MM.1S (cell line): ENCODE results near the gene SLC2A13.

Experiments
- DNase-seq: peaks from one replicate; pipeline ENCODE4 v3.0.0-alpha.2; 2015
- H2AFZ ChIP-seq: fragments of 300-600 bp; sonication (generic); 2 replicates; pipeline ENCODE4 v1.6.0; 2016; ENCODE audit warnings: antibody characterized with exemption, low read length
- H3F3A ChIP-seq: fragments of 300-600 bp; sonication (generic); 2 replicates; pipeline ENCODE4 v1.6.1; 2016; ENCODE audit warnings: mild to moderate bottlenecking, antibody characterized with exemption, low read length, moderate library complexity, mixed read lengths; ENCODE audit not compliant: insufficient read depth
- H3K27ac ChIP-seq: fragments of 300-600 bp; sonication (generic); 2 replicates; pipeline ENCODE4 v1.5.1; 2016; ENCODE audit warnings: mild to moderate bottlenecking, low read length
- H3K27me3 ChIP-seq: fragments of 300-600 bp; sonication (generic); replicated peaks from 2 replicates; pipeline ENCODE4 v1.6.0; 2016; ENCODE audit warnings: low read length; ENCODE audit not compliant: insufficient read depth
- H3K36me3 ChIP-seq: fragments of 300-600 bp; sonication (generic); replicated peaks from 2 replicates; pipeline ENCODE4 v1.6.1; 2016; ENCODE audit warnings: mild to moderate bottlenecking, low read length, mixed read lengths; ENCODE audit not compliant: insufficient read depth
- H3K4me1 ChIP-seq: fragments of 300-600 bp; sonication (generic); 2 replicates; pipeline ENCODE4 v1.6.1; 2016; ENCODE audit warnings: low read length, mixed read lengths
- H3K4me2 ChIP-seq: fragments of 300-600 bp; sonication (generic); 2 replicates; pipeline ENCODE4 v1.6.0; 2016; ENCODE audit warnings: low read depth, low read length
- H3K4me3 ChIP-seq: fragments of 300-600 bp; sonication (generic); 2 replicates; pipeline ENCODE4 v1.5.1; 2016; ENCODE audit warnings: low read length, mixed read lengths
- H3K79me2 ChIP-seq: fragments of 300-600 bp; sonication (generic); 2 replicates; pipeline ENCODE4 v1.6.1; 2016; ENCODE audit warnings: mixed run types, low read length, mixed read lengths
- H3K9ac ChIP-seq: fragments of 300-600 bp; sonication (generic); 2 replicates; pipeline ENCODE4 v1.6.1; 2016; ENCODE audit warnings: low read length, mixed read lengths
- H3K9me2 ChIP-seq: fragments of 300-600 bp; sonication (generic); replicated peaks from 2 replicates; pipeline ENCODE4 v1.6.1; 2016; ENCODE audit warnings: mild to moderate bottlenecking, low read length, mixed read lengths; ENCODE audit not compliant: insufficient read depth
- H3K9me3 ChIP-seq: fragments of 300-600 bp; sonication (generic); replicated peaks from 2 replicates; pipeline ENCODE4 v1.6.1; 2016; ENCODE audit warnings: mild to moderate bottlenecking, low read length, mixed read lengths; ENCODE audit not compliant: insufficient read depth
- H4K20me1 ChIP-seq: fragments of 300-600 bp; sonication (generic); 2 replicates; pipeline ENCODE4 v1.6.1; 2016; ENCODE audit warnings: mild to moderate bottlenecking, low read length, moderate library complexity, mixed read lengths; ENCODE audit not compliant: insufficient read depth
- CTCF ChIP-seq: fragments of 300-600 bp; sonication (generic); IDR thresholded peaks from 2 replicates; pipeline ENCODE4 v1.5.1; 2016; ENCODE audit warnings: antibody characterized with exemption, low read length, mixed read lengths
- EZH2 ChIP-seq: fragments of 300-600 bp; sonication (generic); optimal IDR thresholded peaks from 2 replicates; pipeline ENCODE3; 2017; ENCODE audit warnings: low read depth, mild to moderate bottlenecking, antibody characterized with exemption, low read length, mixed read lengths
- EZH2phosphoT487 ChIP-seq: fragments of 300-600 bp; sonication (generic); IDR thresholded peaks from 2 replicates; pipeline ENCODE4 v1.6.1; 2018; ENCODE audit warnings: antibody characterized with exemption, low read length

SLC2A13 gene

GRCh38 chr12:39883411-39883810 lies 222.5 kb downstream of the SLC2A13 start:
- H2AFZ ChIP-seq: no peak overlapping the region
- no peaks in the 10 kb centered on the region for H3K27me3 ChIP-seq
- H3K4me3 ChIP-seq: no peak overlapping the region
- no peak overlapping the region for H3K4me2 ChIP-seq
- H3F3A ChIP-seq: no peaks in the 10 kb centered on the region
- H3K9me2 ChIP-seq: no peaks in the 10 kb centered on the region
- no peak for TF ChIP-seq EZH2
- no peak for TF ChIP-seq EZH2phosphoT487
- no peak for TF ChIP-seq CTCF
- no peak overlapping the region for H3K27ac ChIP-seq
- H3K9me3 ChIP-seq: no peaks in the 10 kb centered on the region
- H3K4me1 ChIP-seq: no peaks in the 10 kb centered on the region
- H4K20me1 ChIP-seq: no peaks in the 10 kb centered on the region
- no peaks in the 10 kb centered on the region for H3K36me3 ChIP-seq
- H3K9ac ChIP-seq: no peak overlapping the region
- no peaks in the 10 kb centered on the region for H3K79me2 ChIP-seq
- DNase-seq: no peak

- Histone ChIP-seq H3K9me2 (no peaks in the 10 kb centered on the region), H3K4me3 (no peak overlapping the region), H3K4me2 (no peak overlapping the region), H3K27me3 (no peaks in the 10 kb centered on the region), H3K79me2 (no peaks in the 10 kb centered on the region), H3K9ac (no peak overlapping the region), H3K4me1 (no peaks in the 10 kb centered on the region), H3F3A (no peaks in the 10 kb centered on the region), H3K36me3 (no peaks in the 10 kb centered on the region), H4K20me1 (no peaks in the 10 kb centered on the region), H3K9me3 (no peaks in the 10 kb centered on the region), H3K27ac (no peak overlapping the region), H2AFZ (no peak overlapping the region)
- TF ChIP-seq CTCF: no peak
- no peak for TF ChIP-seq EZH2phosphoT487
- no peak for TF ChIP-seq EZH2
- DNase-seq: no peak
Measured at GRCh38 chr12:39878753-39879152, 227.1 kb downstream of the SLC2A13 start.

GRCh38 chr12:39875721-39876120 lies 230.2 kb downstream of the SLC2A13 start:
- H3F3A ChIP-seq: no peaks in the 10 kb centered on the region
- no peak overlapping the region for H2AFZ ChIP-seq
- TF ChIP-seq CTCF (no peak), EZH2 (no peak), EZH2phosphoT487 (no peak)
- H3K79me2 ChIP-seq: no peaks in the 10 kb centered on the region
- H4K20me1 ChIP-seq: no peaks in the 10 kb centered on the region
- H3K4me3 ChIP-seq: no peak overlapping the region
- DNase-seq: no peak
- H3K4me2 ChIP-seq: no peak overlapping the region
- H3K27me3 ChIP-seq: no peaks in the 10 kb centered on the region
- H3K9me2 ChIP-seq: no peaks in the 10 kb centered on the region
- no peaks in the 10 kb centered on the region for H3K9me3 ChIP-seq
- no peak overlapping the region for H3K27ac ChIP-seq
- H3K4me1 ChIP-seq: no peaks in the 10 kb centered on the region
- no peak overlapping the region for H3K9ac ChIP-seq
- H3K36me3 ChIP-seq: no peaks in the 10 kb centered on the region
